HG02623 (cell line): ENCODE data around the gene CACNB4.
"Not testable (repeated sequence)": the region's sequence is repeated elsewhere in the genome, so short reads cannot be mapped to it uniquely, and the experiment has no call there.

ENCODE experiments used
- ATAC-seq: cut with Tn5 transposase; IDR thresholded peaks from one replicate; pipeline ENCODE4 v1.9.1; 2021; ENCODE audit warnings: moderate library complexity; ENCODE audit not compliant: unreplicated experiment

Gene CACNB4

GRCh38 chr2:151828890-151829324, 269.9 kb downstream of the CACNB4 start:
- ATAC-seq: no peak

GRCh38 chr2:151828143-151828889, 270.5 kb downstream of the CACNB4 start, which contains the start of gene ARL5A:
Gene ARL5A (minus strand): TSS chr2:151828421. CDS start chr2:151828176, 245 bp downstream.
- ATAC-seq: peak; percentile 94

DNA sequence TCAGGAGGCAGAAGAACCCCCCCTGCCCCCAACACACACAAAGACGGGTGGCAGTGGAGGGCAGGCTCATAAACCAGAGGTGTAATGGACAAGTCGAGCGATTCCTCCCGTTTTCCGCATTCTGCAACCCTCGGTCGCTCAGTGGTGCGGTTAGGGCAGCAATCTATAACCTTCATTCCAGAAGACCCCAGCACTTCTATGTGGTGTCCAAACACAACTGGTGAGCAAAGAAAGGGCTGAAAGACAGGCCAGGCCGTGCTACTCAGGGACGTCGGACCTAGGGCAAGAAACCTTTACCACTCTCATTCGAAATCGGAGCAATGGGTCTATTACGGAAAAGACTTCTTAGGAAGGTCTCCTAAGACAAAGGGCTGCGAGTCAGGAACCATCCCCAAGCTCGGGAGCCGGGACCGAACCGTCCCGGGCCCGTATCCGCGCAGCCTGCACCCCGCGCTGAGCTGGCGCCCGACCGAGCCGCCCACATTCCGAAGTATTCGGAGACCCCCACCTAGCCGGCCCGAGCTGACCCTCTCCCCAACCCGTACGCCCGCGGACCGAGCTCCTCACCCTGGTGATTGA, 271.2 kb downstream of the CACNB4 start:
- ATAC-seq: peak; percentile 13

GRCh38 chr2:151826737-151827157, 272.1 kb downstream of the CACNB4 start:
- ATAC-seq: no peak

DNA sequence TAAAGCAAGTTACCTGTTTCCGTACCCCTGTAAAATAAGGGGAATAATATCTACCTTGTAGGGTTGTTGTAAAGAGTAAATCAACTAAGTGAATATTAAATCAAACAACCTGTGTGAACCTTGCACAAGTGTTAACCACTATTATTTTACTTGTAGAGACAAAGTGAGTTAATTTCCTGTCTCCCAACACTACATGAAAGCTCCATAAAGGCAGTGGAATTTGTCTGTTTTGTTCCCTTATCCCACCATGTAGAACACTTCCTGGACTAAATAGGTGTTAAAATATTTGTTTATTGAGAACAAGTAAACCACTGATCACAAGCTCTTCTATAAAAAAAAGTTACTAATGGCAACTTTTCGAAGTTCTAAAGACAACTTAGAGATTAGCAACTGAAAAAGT, 274.0 kb downstream of the CACNB4 start:
- no peak for ATAC-seq

- no peak for ATAC-seq
Measured at GRCh38 chr2:151823651-151824050, 275.2 kb downstream of the CACNB4 start.

DNA sequence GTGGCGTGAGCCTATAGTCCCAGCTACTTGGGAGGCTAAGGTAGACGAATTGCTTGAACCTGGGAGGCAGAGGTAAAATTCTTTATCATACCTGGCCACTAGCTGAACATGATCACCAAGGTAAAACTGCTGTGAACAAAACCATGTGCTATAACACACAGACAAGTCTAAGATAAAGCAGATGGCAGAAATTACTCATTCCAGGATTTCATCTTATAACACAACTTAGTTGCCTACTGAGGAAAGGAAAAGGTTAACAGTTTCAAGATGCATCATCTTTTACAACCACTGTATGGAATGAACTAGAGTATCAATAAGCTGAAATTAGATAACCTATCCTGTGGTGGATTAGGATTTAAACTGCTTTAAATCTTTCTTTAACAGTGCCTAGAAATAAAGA, 278.9 kb downstream of the CACNB4 start:
- no peak for ATAC-seq

DNA sequence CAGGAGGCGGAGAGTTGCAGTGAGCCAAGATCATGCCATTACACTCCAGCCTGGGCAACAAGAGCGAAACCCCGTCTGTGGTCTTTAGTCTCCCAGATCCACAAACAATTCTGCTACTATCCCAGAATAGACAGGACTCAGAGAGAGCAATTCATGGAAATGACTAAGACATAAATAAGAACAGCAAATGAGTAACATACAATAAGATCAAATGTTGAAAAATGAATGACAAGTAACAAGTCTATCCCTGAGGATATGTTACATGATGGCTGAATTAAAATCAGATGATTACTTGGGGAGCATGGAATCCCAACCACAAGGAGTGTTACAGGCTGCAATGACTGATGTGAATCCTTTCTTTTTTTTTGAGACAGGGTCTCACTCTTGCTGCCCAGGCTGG, 280.9 kb downstream of the CACNB4 start:
- ATAC-seq: no peak

- ATAC-seq: no peak
Measured at GRCh38 chr2:151816843-151817242, 282.0 kb downstream of the CACNB4 start.

DNA sequence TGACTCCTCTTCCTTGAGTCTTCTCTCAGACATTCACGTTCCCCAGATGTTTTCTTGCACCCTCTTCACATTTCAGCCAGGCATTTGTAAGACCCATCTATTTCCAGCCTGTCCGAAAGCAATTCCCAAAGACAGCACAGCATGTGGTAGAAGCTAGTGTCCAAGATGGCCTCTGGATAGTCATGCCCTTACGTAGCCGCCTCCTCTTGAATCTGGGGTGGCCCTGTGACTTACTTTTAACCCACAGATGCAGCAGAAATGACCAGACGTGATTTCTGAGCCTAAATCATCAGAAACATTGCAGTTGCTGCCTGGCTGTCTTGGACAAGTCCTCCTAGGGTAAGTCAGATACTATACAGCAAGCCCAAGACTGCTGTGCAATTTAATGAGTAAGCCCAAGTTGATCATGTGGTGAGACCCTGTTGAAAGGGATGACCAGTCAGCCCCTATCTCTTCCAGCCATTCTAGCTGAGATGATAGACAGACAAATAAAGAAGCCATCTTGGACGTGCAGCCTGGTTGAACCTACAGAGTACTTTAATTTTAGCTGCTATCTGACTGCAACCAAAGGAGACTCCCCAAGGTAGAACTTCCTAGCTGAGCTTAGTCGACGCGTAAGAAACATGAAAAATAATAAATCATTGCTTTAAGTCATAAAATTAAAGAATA, 282.9 kb downstream of the CACNB4 start:
- no peak for ATAC-seq

- ATAC-seq: no peak
Measured at GRCh38 chr2:151810489-151810888, 288.4 kb downstream of the CACNB4 start.

GRCh38 chr2:151809073-151809383, 289.8 kb downstream of the CACNB4 start:
- ATAC-seq: no peak

DNA sequence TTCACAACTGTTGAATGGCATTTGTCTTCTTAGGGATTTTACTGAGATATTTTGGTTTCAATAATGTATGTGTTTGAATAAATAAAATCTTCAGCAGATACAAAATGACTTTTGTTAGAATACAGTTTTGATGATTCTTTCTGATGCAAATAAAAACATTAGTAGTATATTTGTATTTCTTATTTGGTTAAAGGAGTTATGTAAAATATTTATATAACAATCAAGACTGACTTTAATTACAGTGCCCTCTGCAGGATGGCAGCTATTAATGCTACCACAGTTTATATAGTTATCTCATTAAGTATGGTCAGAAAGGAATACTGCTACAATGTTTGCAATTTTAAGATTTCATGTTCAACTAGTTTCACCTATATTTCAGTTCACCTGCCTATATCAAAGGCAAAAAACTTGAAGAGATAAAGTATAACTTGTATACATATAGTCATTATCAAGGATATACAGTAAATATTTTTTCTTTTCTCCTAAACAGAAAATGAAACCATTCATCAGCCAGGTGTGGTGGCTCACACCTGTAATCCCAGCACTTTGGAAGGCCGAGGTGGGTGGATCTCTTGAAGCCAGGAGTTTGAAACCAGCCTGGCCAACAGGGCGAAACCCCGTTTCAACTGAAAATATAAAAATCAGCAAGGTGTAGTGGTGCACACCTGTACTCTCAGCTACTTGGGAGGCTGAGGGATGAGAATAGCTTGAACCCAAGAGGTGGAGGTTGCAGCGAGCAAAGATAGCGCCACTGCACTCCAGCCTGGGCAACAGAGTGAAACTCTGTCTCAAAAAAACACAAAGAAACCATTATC, 290.4 kb downstream of the CACNB4 start:
- no peak for ATAC-seq

DNA sequence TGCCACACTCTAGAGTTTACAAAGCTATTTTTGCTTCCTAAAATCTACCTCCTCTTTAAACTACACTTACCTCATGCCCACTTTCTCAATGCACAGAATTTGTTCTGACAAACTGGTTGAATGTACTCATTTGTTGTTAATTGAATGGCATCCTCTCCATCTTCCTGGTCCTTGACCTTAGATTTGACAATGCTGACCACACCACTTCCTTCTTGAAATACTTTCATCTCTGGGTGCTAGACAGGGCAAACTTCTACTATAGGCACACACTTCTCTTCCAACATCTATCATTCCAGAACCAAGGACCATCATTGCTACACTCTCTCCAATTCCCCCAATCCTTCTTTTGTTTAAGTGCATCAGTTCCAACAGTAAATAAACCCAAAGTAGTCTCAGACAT, 292.9 kb downstream of the CACNB4 start:
- ATAC-seq: no peak

DNA sequence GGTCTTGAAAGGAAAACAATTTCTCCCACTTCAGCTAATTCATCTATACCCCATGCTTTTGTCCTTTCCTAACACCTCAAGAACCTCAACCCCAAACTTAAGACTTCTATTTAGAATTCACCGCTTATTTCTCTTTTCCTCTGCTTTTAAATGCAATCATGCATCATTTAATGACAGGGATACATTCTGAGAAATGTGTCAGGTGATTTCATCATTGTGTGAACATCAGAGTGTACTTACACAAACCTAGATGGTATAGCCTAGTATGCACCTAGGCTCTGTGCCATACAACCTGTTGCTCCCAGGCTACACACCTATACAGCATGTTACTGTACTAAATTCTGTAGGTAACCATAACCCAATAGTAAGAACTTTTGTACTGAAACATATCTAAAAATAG, 293.5 kb downstream of the CACNB4 start:
- no peak for ATAC-seq

- ATAC-seq: no peak
Measured at GRCh38 chr2:151803811-151804210, 295.0 kb downstream of the CACNB4 start.

DNA sequence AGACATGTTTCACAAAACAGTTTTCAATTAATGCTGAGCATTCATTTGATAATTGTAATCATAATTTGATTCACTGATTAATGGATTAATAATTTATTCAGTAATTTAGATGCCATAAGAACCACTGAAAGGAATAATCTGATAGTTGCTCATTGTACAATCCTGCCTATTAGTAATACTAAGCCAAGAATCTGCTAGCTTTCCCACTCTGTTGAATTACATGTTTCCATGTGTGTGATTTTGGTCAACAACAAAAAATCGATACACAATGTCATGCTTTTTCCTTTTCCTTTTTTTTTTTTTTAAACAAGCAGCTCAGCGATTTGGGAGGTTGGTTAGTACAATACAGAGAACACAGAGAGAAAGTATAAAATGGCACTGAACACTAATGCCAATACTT, 296.5 kb downstream of the CACNB4 start:
- no peak for ATAC-seq

DNA sequence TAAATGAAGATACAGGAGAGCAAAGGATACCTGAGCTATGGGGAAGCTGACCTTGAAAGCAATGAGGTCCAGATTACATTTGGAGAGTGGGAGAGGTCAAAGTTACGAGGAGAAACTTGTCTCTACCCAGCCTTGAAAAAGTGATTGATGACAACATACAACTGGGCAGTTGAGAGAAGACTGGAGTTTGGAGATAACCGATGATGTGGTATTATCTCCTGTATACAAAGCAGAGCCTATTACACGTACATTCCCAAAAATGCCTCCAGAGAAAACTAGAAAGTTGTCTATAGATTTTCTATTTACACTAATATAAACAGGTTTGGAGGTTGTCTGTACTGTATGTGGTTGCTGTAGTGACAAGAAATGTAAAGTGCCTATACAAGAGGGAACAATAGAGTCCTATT, 299.0 kb downstream of the CACNB4 start:
- no peak for ATAC-seq

DNA sequence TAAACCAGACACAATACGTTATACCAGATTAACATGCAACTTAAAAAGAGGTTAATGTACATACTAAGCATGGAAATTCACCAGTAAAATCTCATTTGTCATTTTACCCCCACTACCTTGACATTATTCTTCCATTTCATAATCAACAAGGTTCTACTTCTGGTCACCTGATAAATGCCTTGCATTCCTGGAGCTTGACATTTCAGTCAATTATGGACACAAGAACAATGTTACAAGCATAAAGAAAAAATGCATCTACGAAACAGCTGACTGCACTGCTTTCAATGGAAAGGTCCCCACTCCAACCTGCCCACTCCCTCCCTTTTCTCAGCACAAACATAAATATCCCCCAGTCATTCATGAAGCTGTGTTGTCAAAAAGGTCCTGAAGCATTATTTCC, 302.1 kb downstream of the CACNB4 start:
- no peak for ATAC-seq

- ATAC-seq: no peak
Measured at GRCh38 chr2:151795646-151796240, 303.1 kb downstream of the CACNB4 start.

DNA sequence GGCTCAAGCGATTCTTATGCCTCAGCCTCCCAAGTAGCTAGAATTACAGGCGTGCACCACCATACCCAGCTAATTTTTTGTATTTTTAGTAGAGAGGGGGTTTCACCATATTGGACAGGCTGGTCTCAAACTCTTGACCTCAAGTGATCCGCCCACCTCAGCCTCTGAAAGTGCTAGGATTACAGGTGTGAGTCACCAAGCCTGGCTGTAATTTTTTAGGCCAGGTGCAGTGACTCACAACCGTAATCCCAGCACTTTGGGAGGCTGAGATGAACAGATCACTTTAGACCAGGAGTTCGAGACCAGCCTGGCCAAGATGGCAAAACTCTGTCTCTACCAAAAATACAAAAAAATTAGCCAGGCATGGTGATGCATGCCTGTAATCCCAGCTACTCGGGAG, 304.4 kb downstream of the CACNB4 start:
- not testable (repeated sequence) for ATAC-seq
